ENCODE data around the gene PACRG.

PACRG gene

GRCh38 chr6:162951164-162951743 lies 223.5 kb downstream of the PACRG start:
- no peak overlapping the region for H2BK5ac ChIP-seq (ENCODE audit: low read depth, low read length, poor library complexity)
- no peaks in the 10 kb centered on the region for H3K27me3 ChIP-seq (ENCODE audit: insufficient read depth, low read length)
- H3K4me1 ChIP-seq (ENCODE audit: control insufficient read depth in 1 of 2, insufficient read depth in 2 of 2, low read length in 2 of 2): no peaks in the 10 kb centered on the region

DNA sequence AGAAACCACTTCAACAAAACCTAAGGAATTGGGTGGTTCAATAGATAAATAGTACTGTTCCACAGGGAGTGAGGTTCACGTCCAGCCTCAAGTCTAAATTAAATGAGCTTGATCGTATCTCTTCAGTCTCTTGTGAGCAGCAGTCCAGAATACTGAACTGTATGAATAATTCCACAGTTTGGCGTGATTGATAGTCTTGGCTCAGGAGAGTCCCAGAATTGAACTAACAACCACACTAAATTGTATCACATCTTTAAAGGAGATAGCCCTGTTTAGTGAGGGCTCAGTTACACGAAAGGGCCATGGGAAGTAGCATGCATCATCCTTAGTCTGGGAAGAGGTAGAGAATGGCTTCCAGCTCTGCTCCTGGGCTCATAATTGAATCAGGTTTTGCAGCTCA lies 224.6 kb downstream of the PACRG start:
- no peak overlapping the region for H3K14ac ChIP-seq (ENCODE audit: low read length)
- no peaks in the 10 kb centered on the region for H3K4me1 ChIP-seq (ENCODE audit: control insufficient read depth in 1 of 2, insufficient read depth in 2 of 2, low read length in 2 of 2)
- H2AFZ ChIP-seq (ENCODE audit: insufficient read depth, low read length, poor library complexity): no peak overlapping the region
- H2BK5ac ChIP-seq (ENCODE audit: low read depth, low read length, poor library complexity): no peak overlapping the region
- no peaks in the 10 kb centered on the region for H3K79me2 ChIP-seq (ENCODE audit: control insufficient read depth, insufficient read depth, low read length, poor library complexity)
- H3K9ac ChIP-seq (ENCODE audit: low read length): no peak overlapping the region
- WGBS (ENCODE audit: extremely low coverage, insufficient coverage, insufficient read length): no CpG with 5 or more reads among the region's 4 CpGs
- no peak for DNase-seq
- H2AK5ac ChIP-seq (ENCODE audit: low read length): no peak overlapping the region
- H3K9me3 ChIP-seq (ENCODE audit: insufficient read depth, low read depth, low read length): no peaks in the 10 kb centered on the region
- H3K36me3 ChIP-seq (ENCODE audit: control insufficient read depth in 1 of 2, insufficient read depth in 2 of 2, low read length in 2 of 2): no peaks in the 10 kb centered on the region
- H3K18ac ChIP-seq (ENCODE audit: low read length): no peak overlapping the region
- no peak overlapping the region for H2BK12ac ChIP-seq (ENCODE audit: low read length)
- no peak overlapping the region for H3K4ac ChIP-seq (ENCODE audit: low read depth, low read length)
- no peak overlapping the region for H4K8ac ChIP-seq (ENCODE audit: low read depth, low read length)
- H3K23ac ChIP-seq (ENCODE audit: low read length): no peak overlapping the region
- H2BK120ac ChIP-seq (ENCODE audit: insufficient read depth, low read length, poor library complexity): no peak overlapping the region
- H3K79me1 ChIP-seq (ENCODE audit: low read length): no peaks in the 10 kb centered on the region
- H3K27me3 ChIP-seq (ENCODE audit: insufficient read depth, low read length): no peaks in the 10 kb centered on the region
- H4K12ac ChIP-seq (ENCODE audit: low read depth, low read length): no peak overlapping the region
- no peak overlapping the region for H3K4me3 ChIP-seq (ENCODE audit: low read depth, low read length)
- H4K91ac ChIP-seq (ENCODE audit: low read depth, low read length): no peak overlapping the region
- no peak overlapping the region for H3K27ac ChIP-seq (ENCODE audit: low read depth, low read length)
- no peak overlapping the region for H3K4me2 ChIP-seq (ENCODE audit: low read length)

More at GRCh38 chr6:162951164-162951743, 223.5 kb downstream of the PACRG start:
- Histone ChIP-seq H3K36me3 (ENCODE audit: control insufficient read depth in 1 of 2, insufficient read depth in 2 of 2, low read length in 2 of 2) (no peaks in the 10 kb centered on the region), H3K9ac (ENCODE audit: low read length) (no peak overlapping the region), H2BK120ac (ENCODE audit: insufficient read depth, low read length, poor library complexity) (no peak overlapping the region), H3K27ac (ENCODE audit: low read depth, low read length) (no peak overlapping the region), H2AK5ac (ENCODE audit: low read length) (no peak overlapping the region), H3K4ac (ENCODE audit: low read depth, low read length) (no peak overlapping the region), H4K12ac (ENCODE audit: low read depth, low read length) (no peak overlapping the region), H3K9me3 (ENCODE audit: insufficient read depth, low read depth, low read length) (no peaks in the 10 kb centered on the region), H3K23ac (ENCODE audit: low read length) (no peak overlapping the region), H4K91ac (ENCODE audit: low read depth, low read length) (no peak overlapping the region), H2BK12ac (ENCODE audit: low read length) (no peak overlapping the region), H3K18ac (ENCODE audit: low read length) (no peak overlapping the region), H3K79me1 (ENCODE audit: low read length) (no peaks in the 10 kb centered on the region), H3K79me2 (ENCODE audit: control insufficient read depth, insufficient read depth, low read length, poor library complexity) (no peaks in the 10 kb centered on the region), H4K8ac (ENCODE audit: low read depth, low read length) (no peak overlapping the region), H3K14ac (ENCODE audit: low read length) (no peak overlapping the region), H3K4me3 (ENCODE audit: low read depth, low read length) (no peak overlapping the region), H2AFZ (ENCODE audit: insufficient read depth, low read length, poor library complexity) (no peak overlapping the region), H3K4me2 (ENCODE audit: low read length) (no peak overlapping the region)
- peak in 1 of 2 donors; percentile 2 for DNase-seq
- WGBS (ENCODE audit: extremely low coverage, insufficient coverage, insufficient read length): no CpG with 5 or more reads among the region's 4 CpGs

GRCh38 chr6:162957062-162957461 lies 229.3 kb downstream of the PACRG start:
- H4K8ac ChIP-seq (ENCODE audit: low read depth, low read length): no peak overlapping the region
- H3K4me3 ChIP-seq (ENCODE audit: low read depth, low read length): no peak overlapping the region
- no peak for DNase-seq
- H3K23ac ChIP-seq (ENCODE audit: low read length): peak overlapping the region; percentile 22
- H3K14ac ChIP-seq (ENCODE audit: low read length): no peak overlapping the region
- WGBS (ENCODE audit: extremely low coverage, insufficient coverage, insufficient read length): no CpG with 5 or more reads among the region's 3 CpGs
- H2AFZ ChIP-seq (ENCODE audit: insufficient read depth, low read length, poor library complexity): no peak overlapping the region
- no peaks in the 10 kb centered on the region for H3K36me3 ChIP-seq (ENCODE audit: control insufficient read depth in 1 of 2, insufficient read depth in 2 of 2, low read length in 2 of 2)
- no peak overlapping the region for H4K12ac ChIP-seq (ENCODE audit: low read depth, low read length)
- H3K18ac ChIP-seq (ENCODE audit: low read length): no peak overlapping the region
- H3K4me1 ChIP-seq (ENCODE audit: control insufficient read depth in 1 of 2, insufficient read depth in 2 of 2, low read length in 2 of 2): no peaks in the 10 kb centered on the region
- no peak overlapping the region for H3K4ac ChIP-seq (ENCODE audit: low read depth, low read length)
- H3K27me3 ChIP-seq (ENCODE audit: insufficient read depth, low read length): no peaks in the 10 kb centered on the region
- H2BK120ac ChIP-seq (ENCODE audit: insufficient read depth, low read length, poor library complexity): no peak overlapping the region
- H3K27ac ChIP-seq (ENCODE audit: low read depth, low read length): no peak overlapping the region
- H2BK12ac ChIP-seq (ENCODE audit: low read length): no peak overlapping the region
- H2BK5ac ChIP-seq (ENCODE audit: low read depth, low read length, poor library complexity): no peak overlapping the region
- no peak overlapping the region for H3K9ac ChIP-seq (ENCODE audit: low read length)
- H3K4me2 ChIP-seq (ENCODE audit: low read length): no peak overlapping the region
- no peaks in the 10 kb centered on the region for H3K79me1 ChIP-seq (ENCODE audit: low read length)
- no peaks in the 10 kb centered on the region for H3K9me3 ChIP-seq (ENCODE audit: insufficient read depth, low read depth, low read length)
- H3K79me2 ChIP-seq (ENCODE audit: control insufficient read depth, insufficient read depth, low read length, poor library complexity): no peaks in the 10 kb centered on the region
- no peak overlapping the region for H2AK5ac ChIP-seq (ENCODE audit: low read length)
- no peak overlapping the region for H4K91ac ChIP-seq (ENCODE audit: low read depth, low read length)

- Histone ChIP-seq H2BK5ac (ENCODE audit: low read depth, low read length, poor library complexity) (no peak overlapping the region), H3K18ac (ENCODE audit: low read length) (no peak overlapping the region), H3K4me1 (ENCODE audit: control insufficient read depth in 1 of 2, insufficient read depth in 2 of 2, low read length in 2 of 2) (no peaks in the 10 kb centered on the region), H3K79me1 (ENCODE audit: low read length) (no peaks in the 10 kb centered on the region), H3K9me3 (ENCODE audit: insufficient read depth, low read depth, low read length) (no peaks in the 10 kb centered on the region), H4K91ac (ENCODE audit: low read depth, low read length) (no peak overlapping the region), H3K36me3 (ENCODE audit: control insufficient read depth in 1 of 2, insufficient read depth in 2 of 2, low read length in 2 of 2) (no peaks in the 10 kb centered on the region), H3K14ac (ENCODE audit: low read length) (no peak overlapping the region), H4K8ac (ENCODE audit: low read depth, low read length) (no peak overlapping the region), H3K9ac (ENCODE audit: low read length) (no peak overlapping the region), H2BK12ac (ENCODE audit: low read length) (no peak overlapping the region), H3K4me3 (ENCODE audit: low read depth, low read length) (no peak overlapping the region), H4K12ac (ENCODE audit: low read depth, low read length) (no peak overlapping the region), H3K4ac (ENCODE audit: low read depth, low read length) (no peak overlapping the region), H2BK120ac (ENCODE audit: insufficient read depth, low read length, poor library complexity) (no peak overlapping the region), H3K4me2 (ENCODE audit: low read length) (no peak overlapping the region), H3K27ac (ENCODE audit: low read depth, low read length) (no peak overlapping the region), H3K27me3 (ENCODE audit: insufficient read depth, low read length) (no peaks in the 10 kb centered on the region), H3K23ac (ENCODE audit: low read length) (no peak overlapping the region), H2AFZ (ENCODE audit: insufficient read depth, low read length, poor library complexity) (no peak overlapping the region), H3K79me2 (ENCODE audit: control insufficient read depth, insufficient read depth, low read length, poor library complexity) (no peaks in the 10 kb centered on the region), H2AK5ac (ENCODE audit: low read length) (no peak overlapping the region)
- no CpG with 5 or more reads among the region's 3 CpGs for WGBS (ENCODE audit: extremely low coverage, insufficient coverage, insufficient read length)
- DNase-seq: no peak
Observed at GRCh38 chr6:162960679-162961457, 233.1 kb downstream of the PACRG start.
